GM21423 (cell line): ENCODE data around the gene LAMA4.
"Not testable (repeated sequence)": the region's sequence is repeated elsewhere in the genome, so short reads cannot be mapped to it uniquely, and the experiment has no call there.

ENCODE experiments used
- ATAC-seq: cut with Tn5 transposase; IDR thresholded peaks from one replicate; pipeline ENCODE4 v1.9.1; 2021; ENCODE audit warnings: mild to moderate bottlenecking, moderate library complexity; ENCODE audit not compliant: unreplicated experiment

Gene LAMA4

GRCh38 chr6:112106026-112106425 is 148.3 kb downstream of the LAMA4 start:
- ATAC-seq: not testable (repeated sequence)

GRCh38 chr6:112100561-112100960 is 153.8 kb downstream of the LAMA4 start:
- ATAC-seq: no peak

GRCh38 chr6:112096901-112097300 is 157.5 kb downstream of the LAMA4 start:
- no peak for ATAC-seq

GRCh38 chr6:112087916-112088315 is 166.5 kb downstream of the LAMA4 start:
- no peak for ATAC-seq

- peak; percentile 96 for ATAC-seq
These were observed 167.0 kb downstream of the LAMA4 start, which contains the start of the genes FAM229B and TUBE1 for GRCh38 chr6:112087136-112087911. Gene FAM229B, plus strand, starts transcription at chr6:112087591. Its CDS starts 11,693 bp downstream, at chr6:112099284. Gene TUBE1, minus strand, starts transcription at chr6:112087482. Its CDS starts 48 bp downstream, at chr6:112087434.

GRCh38 chr6:112086744-112087135 is 167.6 kb downstream of the LAMA4 start:
- peak; percentile 24 for ATAC-seq

- ATAC-seq: no peak
These were observed 168.9 kb downstream of the LAMA4 start for GRCh38 chr6:112085286-112086065.

GRCh38 chr6:112081569-112081968 is 172.8 kb downstream of the LAMA4 start:
- no peak for ATAC-seq

- ATAC-seq: no peak
These were observed 187.8 kb downstream of the LAMA4 start for GRCh38 chr6:112066606-112067005.

GRCh38 chr6:112065426-112065986 is 188.9 kb downstream of the LAMA4 start:
- ATAC-seq: no peak

- ATAC-seq: no peak
These were observed 191.4 kb downstream of the LAMA4 start for GRCh38 chr6:112062966-112063365.

GRCh38 chr6:112061605-112062004 is 192.8 kb downstream of the LAMA4 start:
- no peak for ATAC-seq
